Muscle of arm (tissue), 12 donors: Measurements from ENCODE around the gene RNF214. TPM values are rescaled to one million over a fixed set of nuclear protein-coding genes. Genes with fewer than 3 reads are reported as not detected.
"Not testable (repeated sequence)": the region's sequence is repeated elsewhere in the genome, so short reads cannot be mapped to it uniquely, and the experiment has no call there.

Experiments
- DNase-seq: peaks from one replicate; pipeline ENCODE4 v3.0.0-alpha.2; 2013
- polyA plus RNA-seq, 12 donors: library from polyadenylated mRNA; unstranded; fragments of 120-200 nt; gene quantifications; one replicate each; pipeline ENCODE4 v1.2.1, GENCODE V29; 2013; ENCODE audit not compliant: insufficient read length in 12 of 12

RNF214 gene
- polyA plus RNA-seq, 12 donors: 16.7 to 28.8 (median 19.3) TPM; not detected in 1

DNA sequence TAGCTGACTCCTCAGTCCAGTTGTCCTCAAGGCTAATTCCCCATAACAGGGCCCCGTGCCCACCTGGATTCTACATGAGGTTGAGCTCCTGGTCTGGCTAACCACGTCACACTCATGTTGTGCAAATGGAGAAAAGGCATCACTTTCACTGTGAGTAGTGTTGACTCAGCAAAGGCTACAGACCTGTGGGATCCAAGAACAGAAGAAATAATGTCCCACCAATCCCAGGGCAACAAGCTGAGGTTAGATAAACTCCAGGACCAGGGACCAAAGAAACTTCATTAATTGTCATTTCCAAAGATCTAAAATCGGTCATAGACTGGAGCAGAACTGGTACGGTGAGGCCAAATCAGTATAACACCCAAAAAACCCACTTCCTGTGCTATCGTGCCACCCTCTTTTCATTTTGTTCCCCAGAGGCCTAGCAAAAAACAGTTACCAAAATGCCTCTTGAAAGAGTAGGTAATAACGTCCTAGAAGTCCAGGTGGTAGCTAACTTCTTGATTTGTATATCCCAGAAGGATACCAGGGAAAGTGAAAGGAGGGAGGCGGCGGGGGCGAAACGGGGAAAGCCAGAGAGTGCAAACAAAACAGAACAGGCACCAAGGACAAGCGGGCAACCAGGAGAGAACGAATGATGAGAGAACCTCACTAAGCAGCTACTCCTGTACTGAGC lies 2.0 kb upstream of the RNF214 start:
- no peak for DNase-seq

DNA sequence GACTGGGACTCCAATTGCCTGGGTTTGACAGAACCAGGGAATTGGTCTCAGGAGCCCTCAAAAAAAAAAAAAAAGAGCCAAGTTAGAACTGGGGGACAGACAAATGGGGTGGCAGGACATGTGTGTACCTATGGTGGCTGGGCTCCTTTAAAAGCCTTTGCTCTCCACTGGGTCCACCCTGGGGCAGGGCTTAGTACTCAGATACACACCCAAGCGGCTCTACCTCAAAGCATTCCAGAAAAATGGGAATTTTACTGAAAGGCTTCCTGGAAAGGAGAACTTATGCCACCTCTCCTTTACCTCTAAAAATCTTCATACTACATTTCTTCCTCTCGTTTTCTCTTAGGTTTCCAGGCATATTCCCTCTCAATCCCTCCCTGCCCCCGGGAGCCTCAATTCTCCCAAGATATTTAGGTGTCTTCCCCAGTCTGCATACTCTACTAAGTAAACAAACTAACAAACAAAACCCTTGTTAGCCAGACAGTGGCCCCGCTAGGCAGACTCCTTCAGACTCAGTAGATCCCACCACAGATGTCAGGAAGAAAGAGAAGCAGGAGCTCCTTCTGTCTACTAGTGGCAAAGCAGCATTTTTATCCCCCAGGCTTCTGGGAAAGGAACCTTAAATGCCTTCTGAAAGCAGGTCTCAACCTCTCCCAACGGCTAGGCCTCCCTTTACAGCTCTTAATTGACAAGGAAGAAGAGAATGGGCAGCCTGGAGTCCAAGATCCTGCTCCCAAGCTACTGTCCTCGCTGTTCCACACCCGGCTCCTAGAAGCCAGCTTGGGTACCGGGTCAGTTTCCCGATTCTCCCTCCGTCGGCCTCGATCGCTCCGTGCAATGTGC lies 1.3 kb upstream of the RNF214 start:
- DNase-seq: no peak

DNA sequence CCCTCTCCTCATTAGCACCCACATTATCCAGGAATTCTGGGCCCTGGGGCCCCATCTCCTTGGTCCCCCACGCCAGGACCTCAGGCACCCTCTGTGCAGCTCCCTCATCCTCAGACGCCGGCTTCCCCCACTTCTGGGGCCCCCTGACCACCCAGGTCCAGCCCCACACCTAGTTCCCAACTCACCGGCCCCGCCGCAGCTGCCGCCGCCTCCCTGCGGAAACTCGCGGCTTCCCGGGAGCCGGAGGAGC lies 704 bp upstream of the RNF214 start, which contains the start of gene PCSK7:
Gene PCSK7, minus strand, starts transcription at position 232 of the 250 bp plus-strand sequence. CDS start 2,229 bp downstream, outside the sequence.
- no peak for DNase-seq

DNA sequence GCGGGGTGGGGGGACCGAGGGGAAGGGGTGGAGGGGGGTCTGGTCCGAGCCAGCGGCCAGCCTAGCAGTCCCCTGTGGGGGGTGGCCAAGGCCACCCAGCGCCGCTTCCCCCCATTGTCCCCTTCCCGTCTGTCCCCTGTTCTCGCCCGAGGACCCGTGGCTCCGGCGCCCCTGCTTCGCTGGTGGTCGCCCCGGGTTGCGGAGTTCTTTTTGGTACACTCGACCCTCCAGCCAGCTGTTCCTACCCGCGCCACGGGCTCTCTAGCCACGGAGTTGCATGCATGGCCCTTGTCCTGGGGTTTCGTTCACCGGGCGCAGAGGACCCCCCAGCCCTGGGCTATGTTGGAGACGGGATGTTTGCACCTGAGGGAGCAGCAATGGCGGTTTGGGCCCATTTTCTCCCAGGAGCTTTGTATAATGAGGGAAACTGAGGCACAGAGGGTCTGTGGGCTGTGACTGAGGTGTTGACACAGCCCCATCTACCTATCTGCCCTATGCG lies 489 bp downstream of the RNF214 start:
- no peak for DNase-seq

DNA sequence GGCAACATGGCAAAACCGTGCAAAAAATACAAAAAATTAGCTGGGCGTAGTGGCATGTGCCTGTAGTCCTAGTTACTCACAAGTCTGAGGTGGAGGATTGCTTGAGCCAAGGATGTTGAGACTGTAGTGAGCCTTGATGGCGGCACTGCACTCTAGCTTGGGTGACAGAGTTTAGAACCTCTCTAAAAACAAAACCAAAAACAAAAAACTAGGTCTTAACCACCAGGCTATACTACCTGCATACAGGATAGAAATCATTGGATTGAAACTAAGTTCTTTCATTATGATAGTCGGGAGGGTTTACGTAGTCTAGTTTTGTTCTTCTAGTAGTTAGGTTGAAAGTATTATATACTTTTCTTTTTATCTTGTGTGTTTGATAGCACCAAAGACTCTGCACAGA lies 5.8 kb downstream of the RNF214 start:
- DNase-seq: no peak

DNA sequence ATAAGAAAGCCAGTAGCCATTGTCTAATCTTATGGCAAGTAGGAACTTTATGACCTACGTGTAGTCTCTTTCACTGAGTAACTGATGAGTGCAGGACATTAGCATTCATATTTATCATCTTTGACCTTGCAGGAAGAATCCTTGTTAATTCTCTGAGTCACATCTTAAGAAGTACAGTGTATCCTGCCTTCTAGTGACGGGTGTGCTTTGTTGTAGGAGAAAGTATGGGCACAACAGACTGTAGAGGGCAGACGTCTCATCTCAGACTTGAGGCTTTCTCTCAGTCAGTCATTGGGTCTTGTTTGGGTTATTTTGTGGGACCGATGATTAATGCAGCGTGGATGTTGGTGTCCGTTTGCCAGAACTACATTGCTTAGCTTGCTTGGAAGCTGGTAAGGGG lies 6.8 kb downstream of the RNF214 start:
- no peak for DNase-seq

DNA sequence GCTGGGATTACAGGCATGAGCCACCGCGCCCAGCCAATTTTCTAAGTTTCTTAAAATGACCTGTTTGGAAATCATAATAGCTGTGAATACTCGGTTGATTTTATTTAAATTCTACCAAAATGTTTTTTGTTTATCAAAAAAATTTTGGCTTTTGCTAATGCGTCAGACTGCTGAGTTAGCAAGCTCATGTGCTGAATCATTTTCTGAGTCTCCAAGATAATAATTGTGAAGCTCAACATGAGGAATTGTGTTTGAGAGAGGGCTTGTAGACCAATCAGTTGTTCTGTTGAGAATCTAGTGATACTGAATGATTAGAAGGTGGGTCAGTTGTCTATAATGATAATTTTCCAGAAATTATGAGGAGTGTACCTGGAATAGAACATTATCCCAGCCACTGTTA lies 15.9 kb downstream of the RNF214 start:
- DNase-seq: no peak

DNA sequence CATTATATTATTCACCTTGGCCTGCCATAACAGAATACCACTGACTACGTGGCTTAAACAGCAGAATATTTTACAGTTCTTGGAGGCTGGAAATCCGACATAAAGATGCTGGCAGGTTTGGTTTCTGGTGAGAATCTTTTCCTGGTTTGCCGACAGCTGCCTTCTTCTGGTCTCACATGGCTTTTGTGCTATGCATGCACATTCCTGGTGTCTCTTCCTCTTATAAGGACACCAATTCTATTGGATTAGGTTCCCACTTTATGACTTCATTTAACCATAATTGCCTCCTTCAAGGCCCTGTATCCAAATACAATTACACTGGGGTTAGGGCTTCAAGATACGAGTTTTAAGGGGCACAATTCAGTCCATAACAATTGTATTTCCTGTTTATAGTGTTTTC lies 17.1 kb downstream of the RNF214 start:
- DNase-seq: no peak

DNA sequence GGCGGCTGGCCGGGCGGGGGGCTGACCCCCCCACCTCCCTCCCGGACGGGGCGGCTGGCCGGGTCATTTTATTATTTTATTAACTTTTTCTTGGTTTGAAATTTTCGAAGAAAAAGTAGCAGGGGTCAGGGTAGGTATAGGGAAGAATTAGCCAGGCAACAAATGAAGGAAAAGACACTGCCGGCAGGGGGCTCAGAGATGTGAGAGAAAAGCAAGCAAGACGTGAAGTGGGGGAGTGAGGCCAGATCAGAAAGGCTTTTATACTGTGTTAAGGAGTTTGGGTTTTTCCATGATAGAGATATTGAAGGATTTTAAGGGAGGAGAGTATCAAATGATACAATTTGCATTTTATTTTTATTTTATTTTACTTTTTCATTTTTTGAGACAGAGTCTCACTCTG lies 19.0 kb downstream of the RNF214 start:
- DNase-seq: no peak

DNA sequence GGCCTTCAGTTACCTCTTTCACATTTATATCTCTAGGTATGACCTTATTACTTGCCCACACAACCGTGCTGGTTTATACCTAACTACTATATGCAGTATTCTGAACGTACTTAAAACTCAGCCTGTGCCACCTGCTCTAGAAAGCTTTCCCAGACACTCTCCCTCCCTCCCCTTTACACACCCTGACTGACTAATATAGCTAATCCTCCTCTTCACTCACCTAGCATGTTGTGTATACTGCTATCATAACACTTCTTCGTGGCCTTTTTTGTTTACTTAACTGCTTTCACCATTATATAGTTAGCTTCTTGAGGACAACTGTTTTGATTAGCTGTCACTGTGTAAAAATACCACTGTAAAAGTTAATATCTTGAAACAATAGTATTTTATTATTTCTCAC lies 23.5 kb downstream of the RNF214 start:
- DNase-seq: no peak

DNA sequence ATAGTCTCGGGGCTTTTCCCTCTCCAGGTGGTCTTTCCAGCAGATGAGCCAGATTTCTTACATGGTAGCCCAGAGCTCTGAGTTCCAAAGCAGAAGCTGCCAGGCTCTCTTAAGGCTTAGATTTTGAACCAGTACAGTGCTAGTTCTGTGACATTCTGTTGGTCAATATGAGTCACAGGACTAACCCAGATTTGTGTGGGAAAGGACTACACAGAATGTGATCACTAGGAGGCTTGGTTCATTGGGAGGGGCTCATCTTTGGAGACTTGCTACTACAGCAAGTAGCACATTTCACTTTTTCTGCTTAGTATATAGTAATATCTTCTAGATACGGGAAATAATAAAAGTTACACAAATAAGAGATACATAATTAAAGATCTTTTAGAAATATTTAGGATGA lies 24.1 kb downstream of the RNF214 start:
- no peak for DNase-seq

DNA sequence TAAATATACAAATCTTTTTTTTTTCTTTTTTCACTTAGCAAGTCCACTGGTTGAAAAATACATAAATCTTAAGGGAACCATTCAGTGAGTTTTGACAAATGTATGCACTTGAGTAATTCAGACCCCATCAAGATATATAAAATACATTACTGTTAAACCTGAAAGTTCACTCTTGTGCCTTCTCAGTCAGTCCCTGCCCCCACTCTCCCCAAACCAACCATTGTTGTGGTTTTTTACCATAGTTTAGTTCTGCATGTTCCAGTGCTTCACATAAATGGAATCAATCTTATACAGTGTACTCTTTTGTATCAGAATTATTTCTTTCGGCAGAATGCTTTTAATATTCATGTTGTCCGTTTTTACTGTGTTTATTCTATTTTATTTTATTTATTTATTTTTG lies 26.1 kb downstream of the RNF214 start:
- DNase-seq: no peak

DNA sequence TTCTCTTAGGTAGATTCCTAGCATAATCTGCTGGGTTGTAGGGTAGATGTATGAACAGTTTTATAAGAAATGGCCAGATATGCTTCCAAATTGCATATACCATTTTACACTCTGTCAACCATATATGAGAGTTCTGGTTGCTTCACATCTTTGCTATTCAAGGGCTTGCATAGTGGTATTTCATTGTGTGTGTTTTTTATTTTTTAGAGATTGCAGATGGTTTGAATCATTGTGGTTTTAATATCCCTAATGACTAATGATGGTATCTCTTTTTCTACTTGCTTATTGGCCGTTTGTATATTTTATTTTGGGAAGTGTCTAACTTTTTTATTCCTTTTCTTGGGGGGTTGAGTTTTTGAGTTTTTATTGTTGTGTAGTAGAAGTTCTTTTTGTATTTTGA lies 26.9 kb downstream of the RNF214 start:
- DNase-seq: no peak

DNA sequence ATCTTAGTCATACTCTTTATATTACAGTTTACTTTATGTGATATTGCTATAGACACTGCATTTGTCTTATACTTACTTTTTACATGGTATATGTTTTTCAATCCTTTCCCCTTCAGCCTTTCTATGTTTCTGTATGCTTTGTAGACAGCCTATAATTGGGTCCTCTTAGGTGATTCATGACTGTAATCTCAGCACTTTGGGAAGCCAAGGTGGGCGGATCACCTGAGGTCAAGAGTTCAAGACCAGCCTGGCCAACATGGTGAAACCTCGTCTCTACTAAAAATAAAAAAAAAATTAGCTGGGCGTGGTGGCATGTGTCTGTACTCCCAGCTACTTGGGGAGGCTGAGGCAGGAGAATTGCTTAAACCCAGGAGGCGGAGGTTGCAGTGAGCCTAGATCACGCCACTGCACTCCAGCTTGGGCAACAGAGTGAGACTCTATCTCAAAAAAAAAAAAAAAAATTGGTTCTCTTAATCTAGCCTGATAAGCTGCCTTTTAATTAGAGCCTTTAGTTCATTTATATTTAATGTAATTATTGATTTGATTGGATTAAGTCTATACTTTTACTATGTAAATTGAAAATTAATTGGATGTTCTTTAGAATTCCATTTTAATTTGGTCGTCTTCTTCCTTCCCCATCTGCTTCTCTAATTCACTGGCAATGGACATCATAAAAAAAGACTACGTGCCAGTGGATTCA lies 32.3 kb downstream of the RNF214 start:
- DNase-seq: not testable (repeated sequence)

DNA sequence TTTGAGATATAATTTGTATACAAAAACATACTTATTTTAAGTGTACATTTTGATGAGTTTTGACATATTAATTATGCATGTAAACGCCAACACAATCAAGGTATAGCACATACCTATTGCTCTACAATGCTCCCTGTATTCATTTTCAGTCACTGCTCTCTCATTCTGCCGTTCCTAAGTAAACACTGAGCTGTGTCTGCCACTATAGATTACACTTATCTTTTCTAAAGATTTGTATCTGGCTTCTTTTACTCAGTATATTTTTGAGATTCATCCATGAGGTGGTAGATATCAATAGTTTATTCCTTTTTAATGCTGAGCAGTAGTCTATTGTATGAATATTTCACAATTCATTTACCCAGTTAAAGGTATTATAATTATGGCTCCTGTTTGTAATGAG lies 33.3 kb downstream of the RNF214 start:
- no peak for DNase-seq

DNA sequence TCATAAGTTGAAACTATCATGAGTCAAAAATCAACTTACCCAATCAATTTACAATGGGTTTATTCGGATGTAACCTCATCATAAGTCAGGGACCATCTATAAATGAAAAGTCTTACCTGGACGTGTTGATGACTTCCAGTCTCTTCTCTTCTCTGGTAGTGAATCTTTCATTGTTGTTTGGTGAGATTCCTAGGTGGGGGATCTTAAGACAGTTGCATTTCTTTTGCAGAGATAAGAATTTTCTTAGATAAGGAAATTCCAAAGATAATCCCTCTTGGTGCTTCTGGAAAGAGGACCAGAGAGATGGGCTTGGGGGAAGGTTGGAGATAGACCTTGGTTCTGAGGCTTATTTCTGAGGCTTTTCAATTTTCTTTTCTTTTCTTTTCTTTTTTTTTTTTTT lies 37.4 kb downstream of the RNF214 start:
- no peak for DNase-seq

DNA sequence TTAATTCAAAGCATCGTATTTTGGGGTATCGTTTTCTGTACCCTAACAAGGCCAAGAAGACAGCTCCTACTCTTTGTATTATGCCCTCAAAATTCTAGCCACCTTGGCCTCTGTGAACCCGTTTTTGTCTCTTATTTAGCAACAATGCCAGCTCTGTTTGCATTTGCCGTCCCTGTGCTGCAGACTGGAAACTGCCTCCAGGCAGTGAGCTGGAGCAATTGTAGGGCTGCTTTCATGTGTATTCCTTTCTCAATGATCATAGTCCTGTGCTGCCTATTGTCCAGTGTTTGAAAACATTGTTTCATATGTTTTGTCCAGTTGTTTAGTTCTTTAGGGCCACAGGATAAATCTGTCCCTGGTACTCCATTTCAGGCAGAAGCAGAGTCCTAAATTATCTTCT lies 38.7 kb downstream of the RNF214 start:
- DNase-seq: no peak

DNA sequence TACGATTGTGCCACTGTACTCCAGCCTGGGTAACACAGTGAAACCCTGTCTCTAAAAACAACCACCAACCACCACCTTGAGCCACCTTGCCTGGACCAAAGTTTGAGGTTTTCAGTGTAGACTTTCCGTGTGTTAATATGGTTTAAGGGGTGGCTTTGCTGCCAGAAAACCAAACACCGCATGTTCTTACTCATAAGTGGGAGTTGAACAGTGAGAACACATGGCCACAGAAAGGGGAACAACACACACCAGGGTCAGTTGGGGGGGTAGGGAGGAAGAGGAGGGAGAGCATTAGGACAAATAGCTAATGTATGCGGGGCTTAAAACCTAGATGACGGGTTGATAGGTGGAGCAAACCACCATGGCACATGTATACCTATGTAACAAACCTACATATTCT lies 39.7 kb downstream of the RNF214 start:
- not testable (repeated sequence) for DNase-seq

DNA sequence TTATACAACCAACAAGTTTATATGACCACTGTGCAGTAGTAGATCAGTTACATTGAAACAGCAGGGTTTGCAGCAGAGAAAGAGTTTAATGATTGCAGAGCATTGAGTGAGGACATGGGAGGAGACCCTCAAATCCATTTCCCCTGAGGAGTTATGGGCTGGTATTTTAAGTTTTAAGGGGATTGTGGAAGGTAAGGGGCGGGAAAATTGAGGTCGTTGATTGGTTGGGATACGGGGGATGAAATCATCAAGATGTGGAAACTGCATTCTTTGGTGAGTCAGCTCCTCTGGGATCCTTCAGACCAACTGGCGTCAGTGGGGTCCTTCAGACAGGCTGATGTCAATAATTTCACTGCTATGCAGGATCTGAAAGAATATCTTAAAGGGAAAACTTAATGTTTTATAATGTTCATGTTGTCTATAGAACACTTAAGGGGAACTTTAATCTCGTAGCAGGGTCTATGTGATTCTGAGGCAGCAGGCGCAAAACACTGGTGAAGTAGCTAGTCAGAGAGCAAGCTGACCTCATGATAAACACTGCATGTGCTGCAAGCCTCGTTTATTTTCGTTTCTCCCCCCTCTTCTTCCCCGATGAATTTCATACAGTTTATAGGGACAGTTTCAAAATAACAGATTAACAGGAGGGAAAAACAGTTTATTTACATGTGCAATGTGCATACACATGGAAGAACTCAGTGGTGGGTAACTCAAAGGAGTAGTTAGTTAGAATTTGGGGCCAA lies 41.2 kb downstream of the RNF214 start:
- DNase-seq: no peak

DNA sequence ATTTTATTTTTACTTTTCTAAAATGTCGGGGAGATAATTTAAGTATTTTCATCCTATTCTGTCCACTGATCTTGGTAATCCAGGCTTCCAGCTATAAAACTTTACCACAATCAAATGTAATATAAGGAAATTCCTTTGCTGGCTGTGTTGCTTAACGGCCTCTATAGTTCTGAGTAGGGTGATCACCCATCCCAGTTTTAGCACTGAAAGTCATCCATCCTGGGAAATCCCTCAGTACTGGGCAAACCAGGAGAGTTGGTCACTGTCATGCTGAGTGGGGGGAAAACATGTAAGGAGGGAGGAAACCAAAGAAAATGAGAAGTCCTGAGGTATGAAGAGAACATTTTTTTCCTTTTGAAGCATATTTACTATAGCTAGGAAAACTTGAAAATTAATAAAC lies 45.9 kb downstream of the RNF214 start:
- no peak for DNase-seq

DNA sequence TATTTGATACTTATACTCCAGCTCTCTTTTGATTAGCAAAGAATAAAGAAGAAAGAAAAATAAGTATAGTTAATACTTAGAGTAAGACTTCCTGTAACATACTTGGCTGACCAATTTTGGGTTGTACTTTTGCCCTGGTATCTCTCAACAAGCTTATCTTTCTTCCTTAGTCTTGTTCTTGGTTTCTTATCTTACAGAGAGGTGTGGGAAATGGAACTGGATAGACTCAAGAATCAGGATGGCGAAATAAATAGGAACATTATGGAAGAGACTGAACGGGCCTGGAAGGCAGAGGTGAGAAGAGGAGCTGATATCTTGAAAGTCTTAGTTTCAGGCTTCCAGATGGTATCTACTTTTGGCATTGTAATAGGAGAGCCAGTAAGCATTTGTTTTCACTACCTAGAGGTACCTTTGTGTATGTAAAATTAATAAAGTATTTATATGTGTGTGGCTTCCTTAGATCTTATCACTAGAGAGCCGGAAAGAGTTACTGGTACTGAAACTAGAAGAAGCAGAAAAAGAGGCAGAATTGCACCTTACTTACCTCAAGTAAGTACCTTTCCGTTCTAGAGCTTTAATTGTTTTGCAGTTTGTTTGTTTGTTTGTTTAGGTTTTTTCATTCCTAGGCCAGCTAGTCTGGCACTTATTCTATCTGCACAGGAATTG lies 47.4 kb downstream of the RNF214 start:
- no peak for DNase-seq

DNA sequence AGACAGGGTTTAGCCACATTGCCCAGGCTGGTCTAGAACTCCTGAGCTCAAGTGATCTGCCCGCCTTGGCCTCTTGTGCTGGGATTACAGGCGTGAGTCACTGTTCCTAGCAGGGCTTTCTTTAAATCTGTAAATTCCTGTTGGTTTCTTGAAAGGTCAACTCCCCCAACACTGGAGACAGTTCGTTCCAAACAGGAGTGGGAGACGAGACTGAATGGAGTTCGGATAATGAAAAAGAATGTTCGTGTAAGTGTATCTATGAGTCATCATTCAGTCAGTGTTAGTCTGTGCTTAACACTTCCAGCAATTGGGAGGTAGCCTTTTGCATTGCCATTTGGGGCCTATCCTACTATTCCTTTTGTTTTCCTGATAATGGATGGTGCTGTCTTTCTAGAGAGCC lies 48.7 kb downstream of the RNF214 start:
- DNase-seq: no peak
